Prostate gland (tissue), 2 donors: ENCODE results near the gene MBP.

Experiments
- POLR2A ChIP-seq: fragments of 450-650 bp; IDR thresholded peaks from one replicate; pipeline ENCODE4 v1.6.1; 2016; ENCODE audit warnings: antibody characterized with exemption, mild to moderate bottlenecking
- POLR2AphosphoS5 ChIP-seq: sonication (generic); formaldehyde crosslinking; IDR thresholded peaks from one replicate; pipeline ENCODE4 v1.6.1; 2017; ENCODE audit warnings: antibody characterized with exemption
- TF ChIP-seq, protein P1 (sequence below), 4 experiments: fragments of 200-600 bp in 2 of 4; fragments of 450-650 bp in 2 of 4; sonication (generic) in 2 of 4; IDR thresholded peaks; 1 replicate in 3 of 4; 2 replicates in 1 of 4; pipeline ENCODE4 v1.5.1; 2016 to 2019; ENCODE audit warnings: antibody characterized with exemption in 4 of 4, mild to moderate bottlenecking in 2 of 4, moderate library complexity in 2 of 4

DNA sequence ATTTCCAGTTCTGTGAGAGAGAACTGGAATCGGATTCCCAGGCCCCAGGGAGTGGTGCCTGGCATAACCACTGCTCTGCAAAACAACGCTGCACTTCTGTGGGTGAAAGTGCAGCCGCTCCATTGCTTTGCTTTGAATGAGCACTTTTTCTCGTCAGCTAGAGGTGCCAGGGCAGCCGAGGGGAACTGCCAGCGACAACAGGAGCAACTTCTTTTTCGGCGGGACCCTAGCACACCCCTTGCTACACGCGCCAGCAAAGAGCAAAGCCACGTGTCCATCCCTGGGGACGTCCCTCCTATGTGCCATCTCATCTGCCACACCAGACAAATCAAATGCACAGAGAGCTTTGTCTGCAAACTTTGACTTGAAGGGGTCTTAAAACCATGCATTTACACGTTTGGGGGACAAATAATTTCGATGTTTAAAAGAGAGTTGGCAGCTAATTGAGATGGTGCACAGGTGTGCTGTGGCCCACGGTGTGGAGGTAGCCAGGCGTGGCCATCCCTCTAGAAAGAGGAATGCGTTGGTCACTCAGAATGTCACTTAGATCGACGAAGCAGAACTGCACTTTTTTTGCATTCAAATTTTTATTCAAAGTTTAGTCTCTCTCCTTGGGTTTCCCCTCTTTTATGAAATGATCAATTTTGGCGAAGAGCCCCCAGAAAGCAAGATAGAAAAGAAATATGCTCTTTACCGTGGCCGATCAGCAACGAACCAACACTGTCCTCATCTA lies 151.8 kb downstream of the MBP start:
- TF ChIP-seq, protein P1, sequence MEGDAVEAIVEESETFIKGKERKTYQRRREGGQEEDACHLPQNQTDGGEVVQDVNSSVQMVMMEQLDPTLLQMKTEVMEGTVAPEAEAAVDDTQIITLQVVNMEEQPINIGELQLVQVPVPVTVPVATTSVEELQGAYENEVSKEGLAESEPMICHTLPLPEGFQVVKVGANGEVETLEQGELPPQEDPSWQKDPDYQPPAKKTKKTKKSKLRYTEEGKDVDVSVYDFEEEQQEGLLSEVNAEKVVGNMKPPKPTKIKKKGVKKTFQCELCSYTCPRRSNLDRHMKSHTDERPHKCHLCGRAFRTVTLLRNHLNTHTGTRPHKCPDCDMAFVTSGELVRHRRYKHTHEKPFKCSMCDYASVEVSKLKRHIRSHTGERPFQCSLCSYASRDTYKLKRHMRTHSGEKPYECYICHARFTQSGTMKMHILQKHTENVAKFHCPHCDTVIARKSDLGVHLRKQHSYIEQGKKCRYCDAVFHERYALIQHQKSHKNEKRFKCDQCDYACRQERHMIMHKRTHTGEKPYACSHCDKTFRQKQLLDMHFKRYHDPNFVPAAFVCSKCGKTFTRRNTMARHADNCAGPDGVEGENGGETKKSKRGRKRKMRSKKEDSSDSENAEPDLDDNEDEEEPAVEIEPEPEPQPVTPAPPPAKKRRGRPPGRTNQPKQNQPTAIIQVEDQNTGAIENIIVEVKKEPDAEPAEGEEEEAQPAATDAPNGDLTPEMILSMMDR (IDR thresholded peaks at IDR 0.05) = no peak
- TF ChIP-seq POLR2AphosphoS5 (no peak), POLR2A (no peak)
